ENCODE results near the gene DQX1.

DNA sequence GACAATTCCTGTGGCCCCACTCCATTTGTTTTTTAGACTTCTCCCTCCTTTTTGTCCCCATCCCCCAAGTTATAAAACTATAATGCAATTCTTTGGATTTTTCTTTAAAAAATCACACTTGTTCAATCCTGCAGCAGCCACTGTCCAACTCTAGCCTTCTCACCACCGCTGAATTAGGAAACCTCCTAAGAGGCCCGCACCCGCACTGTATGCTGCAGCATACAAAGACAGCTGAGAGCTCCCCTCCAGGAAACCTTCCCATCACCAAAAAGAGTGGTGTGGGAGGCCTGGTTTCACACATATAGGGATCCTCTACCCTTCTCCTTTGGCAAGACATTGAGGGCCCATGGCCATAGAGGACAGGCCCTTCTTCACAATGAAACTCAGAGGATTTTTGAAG is 21.4 kb downstream of the DQX1 start:
- TF ChIP-seq, protein P1, sequence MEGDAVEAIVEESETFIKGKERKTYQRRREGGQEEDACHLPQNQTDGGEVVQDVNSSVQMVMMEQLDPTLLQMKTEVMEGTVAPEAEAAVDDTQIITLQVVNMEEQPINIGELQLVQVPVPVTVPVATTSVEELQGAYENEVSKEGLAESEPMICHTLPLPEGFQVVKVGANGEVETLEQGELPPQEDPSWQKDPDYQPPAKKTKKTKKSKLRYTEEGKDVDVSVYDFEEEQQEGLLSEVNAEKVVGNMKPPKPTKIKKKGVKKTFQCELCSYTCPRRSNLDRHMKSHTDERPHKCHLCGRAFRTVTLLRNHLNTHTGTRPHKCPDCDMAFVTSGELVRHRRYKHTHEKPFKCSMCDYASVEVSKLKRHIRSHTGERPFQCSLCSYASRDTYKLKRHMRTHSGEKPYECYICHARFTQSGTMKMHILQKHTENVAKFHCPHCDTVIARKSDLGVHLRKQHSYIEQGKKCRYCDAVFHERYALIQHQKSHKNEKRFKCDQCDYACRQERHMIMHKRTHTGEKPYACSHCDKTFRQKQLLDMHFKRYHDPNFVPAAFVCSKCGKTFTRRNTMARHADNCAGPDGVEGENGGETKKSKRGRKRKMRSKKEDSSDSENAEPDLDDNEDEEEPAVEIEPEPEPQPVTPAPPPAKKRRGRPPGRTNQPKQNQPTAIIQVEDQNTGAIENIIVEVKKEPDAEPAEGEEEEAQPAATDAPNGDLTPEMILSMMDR (IDR thresholded peaks at IDR 0.05; ENCODE audit: low read depth, low read length, missing input control): no peak
- TF ChIP-seq JUND (IDR thresholded peaks at IDR 0.05) (no peak), RAD21 (IDR thresholded peaks at IDR 0.05) (no peak), SP1 (IDR thresholded peaks at IDR 0.05) (no peak)

Data from liver (tissue), 3 donors.